GM21825 (cell line): ENCODE data around the gene CAPNS2.
"Not testable (repeated sequence)": the region's sequence is repeated elsewhere in the genome, so short reads cannot be mapped to it uniquely, and the experiment has no call there.

Source experiments
- ATAC-seq: cut with Tn5 transposase; IDR thresholded peaks from one replicate; pipeline ENCODE4 v1.9.1; 2021; ENCODE audit warnings: mild to moderate bottlenecking, moderate library complexity; ENCODE audit not compliant: unreplicated experiment

CAPNS2 gene

GRCh38 chr16:55567382-55567781, 898 bp downstream of the CAPNS2 start:
- no peak for ATAC-seq

GRCh38 chr16:55568207-55568606, 1.7 kb downstream of the CAPNS2 start:
- no peak for ATAC-seq

- no peak for ATAC-seq
These were observed 2.5 kb downstream of the CAPNS2 start for GRCh38 chr16:55569025-55569424.

- ATAC-seq: no peak
These were observed 3.7 kb downstream of the CAPNS2 start for GRCh38 chr16:55570159-55570558.

- no peak for ATAC-seq
These were observed 4.9 kb downstream of the CAPNS2 start for GRCh38 chr16:55571191-55571897.

GRCh38 chr16:55572439-55572838, 6.0 kb downstream of the CAPNS2 start:
- ATAC-seq: no peak

GRCh38 chr16:55574811-55575210, 8.3 kb downstream of the CAPNS2 start:
- no peak for ATAC-seq

GRCh38 chr16:55575496-55575895, 9.0 kb downstream of the CAPNS2 start:
- ATAC-seq: no peak

- no peak for ATAC-seq
These were observed 9.9 kb downstream of the CAPNS2 start for GRCh38 chr16:55576384-55576783.

- ATAC-seq: no peak
These were observed 11.4 kb downstream of the CAPNS2 start for GRCh38 chr16:55577887-55578286.

GRCh38 chr16:55585631-55586030, 19.1 kb downstream of the CAPNS2 start:
- no peak for ATAC-seq

GRCh38 chr16:55588799-55589198, 22.3 kb downstream of the CAPNS2 start:
- ATAC-seq: no peak

GRCh38 chr16:55592306-55592705, 25.8 kb downstream of the CAPNS2 start:
- ATAC-seq: no peak

GRCh38 chr16:55597928-55598327, 31.4 kb downstream of the CAPNS2 start:
- no peak for ATAC-seq

GRCh38 chr16:55605754-55606336, 39.4 kb downstream of the CAPNS2 start:
- ATAC-seq: no peak

GRCh38 chr16:55613613-55614335, 47.3 kb downstream of the CAPNS2 start:
- no peak for ATAC-seq

- ATAC-seq: no peak
These were observed 48.6 kb downstream of the CAPNS2 start for GRCh38 chr16:55615071-55615470.

- not testable (repeated sequence) for ATAC-seq
These were observed 49.2 kb downstream of the CAPNS2 start for GRCh38 chr16:55615670-55616069.
